Fibroblast of pulmonary artery (primary cell): ENCODE measurements around the gene CYB5B.
A peak's percentile ranks its signal among the peaks of the same experiment; 100 is the strongest.

ENCODE experiments used
- DNase-seq: peaks from one replicate; pipeline ENCODE4 v3.0.0-alpha.2; 2010; ENCODE audit warnings: low read depth
- H3K4me3 ChIP-seq: replicated peaks from 2 replicates; pipeline ENCODE4 v1.5.1; 2011; ENCODE audit warnings: low read depth, mild to moderate bottlenecking, control low read depth, low read length, moderate library complexity
- CTCF ChIP-seq: IDR thresholded peaks from 2 replicates; pipeline ENCODE4 v1.5.1; 2011; ENCODE audit warnings: mild to moderate bottlenecking, control low read depth, low read length, inconsistent platforms; ENCODE audit errors: missing control alignments

The CYB5B gene

GRCh38 chr16:69503244-69503643 lies 78.8 kb downstream of the CYB5B start:
- no peak overlapping the region for H3K4me3 ChIP-seq
- no peak for DNase-seq
- TF ChIP-seq CTCF = no peak

GRCh38 chr16:69508033-69508755 lies 83.8 kb downstream of the CYB5B start:
- no peak for DNase-seq
- TF ChIP-seq CTCF = no peak
- no peak overlapping the region for H3K4me3 ChIP-seq

DNA sequence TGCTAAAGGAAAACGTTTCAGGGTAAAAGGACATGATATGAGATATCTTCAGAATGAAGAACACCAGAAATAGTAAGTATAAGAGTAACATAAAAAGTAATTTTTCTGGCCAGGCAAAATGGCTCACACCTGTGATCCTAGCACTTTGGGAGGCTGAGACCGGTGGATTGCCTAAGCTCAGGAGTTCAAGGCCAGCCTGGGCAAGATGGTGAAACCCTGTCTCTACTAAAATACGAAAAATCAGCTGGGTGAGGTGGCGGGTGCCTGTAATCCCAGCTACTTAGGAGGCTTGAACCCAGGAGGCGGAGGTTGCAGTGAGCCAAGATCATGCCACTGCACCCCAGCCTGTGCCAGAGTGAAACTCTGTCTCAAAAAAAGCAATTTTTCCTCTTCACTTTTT lies 84.7 kb downstream of the CYB5B start:
- no peak overlapping the region for H3K4me3 ChIP-seq

GRCh38 chr16:69511651-69512050 lies 87.2 kb downstream of the CYB5B start:
- DNase-seq = peak; percentile 27

More for the DNA sequence above, 84.7 kb downstream of the CYB5B start:
- no peak for TF ChIP-seq CTCF
- no peak for DNase-seq

GRCh38 chr16:69513180-69513966 lies 89.0 kb downstream of the CYB5B start:
- no peak for TF ChIP-seq CTCF
- no peak overlapping the region for H3K4me3 ChIP-seq
- no peak for DNase-seq

More at GRCh38 chr16:69511651-69512050, 87.2 kb downstream of the CYB5B start:
- no peak for TF ChIP-seq CTCF
- H3K4me3 ChIP-seq = no peak overlapping the region

DNA sequence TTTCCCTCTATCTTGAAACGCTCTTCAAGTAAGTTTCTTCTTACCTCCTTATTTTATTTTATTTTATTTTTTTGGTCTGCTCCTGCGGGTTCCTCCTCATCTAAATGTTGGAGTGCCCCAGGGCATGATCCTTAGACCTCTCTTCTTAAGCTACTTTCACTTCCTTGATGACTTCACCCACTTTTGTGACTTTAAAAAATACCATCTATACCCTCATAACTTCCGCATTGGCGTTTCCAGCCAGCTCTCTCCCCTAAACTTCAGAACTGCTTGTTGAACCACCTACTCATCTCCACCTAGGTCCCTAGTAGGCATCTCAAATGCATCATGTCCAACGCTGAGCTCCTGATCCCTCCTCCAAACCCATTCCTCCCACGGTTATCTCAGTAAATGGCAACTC lies 89.9 kb downstream of the CYB5B start:
- no peak for TF ChIP-seq CTCF
- no peak for DNase-seq
- H3K4me3 ChIP-seq = no peak overlapping the region
